IPS-20b (cell line): Measurements from ENCODE around the gene CRADD.
"Not testable (repeated sequence)": the region's sequence is repeated elsewhere in the genome, so short reads cannot be mapped to it uniquely, and the experiment has no call there.

Source experiments
- H3K27ac ChIP-seq: one replicate; pipeline ENCODE4 v1.5.1; 2013; ENCODE audit warnings: low read length
- H3K27me3 ChIP-seq: 2 replicates; pipeline ENCODE4 v1.6.1; 2013; ENCODE audit warnings: mild to moderate bottlenecking, low read length, inconsistent platforms; ENCODE audit not compliant: insufficient read depth
- H3K36me3 ChIP-seq: 2 replicates; pipeline ENCODE4 v1.6.1; 2013; ENCODE audit warnings: low read depth, mild to moderate bottlenecking, inconsistent platforms, low read length, moderate library complexity; ENCODE audit not compliant: insufficient read depth
- H3K4me1 ChIP-seq: 2 replicates; pipeline ENCODE4 v1.6.1; 2013; ENCODE audit warnings: mild to moderate bottlenecking, control low read depth, inconsistent platforms, low read length, moderate library complexity; ENCODE audit not compliant: insufficient read depth
- H3K4me3 ChIP-seq: 2 replicates; pipeline ENCODE4 v1.5.1; 2013; ENCODE audit warnings: mild to moderate bottlenecking, low read length, inconsistent platforms
- H3K9ac ChIP-seq: 2 replicates; pipeline ENCODE4 v1.6.1; 2013; ENCODE audit warnings: low read depth, mild to moderate bottlenecking, inconsistent platforms, low read length, moderate library complexity
- H3K9me3 ChIP-seq: 2 replicates; pipeline ENCODE4 v1.6.1; 2013; ENCODE audit warnings: mild to moderate bottlenecking, low read depth, low read length, inconsistent platforms; ENCODE audit not compliant: insufficient read depth

Gene CRADD

DNA sequence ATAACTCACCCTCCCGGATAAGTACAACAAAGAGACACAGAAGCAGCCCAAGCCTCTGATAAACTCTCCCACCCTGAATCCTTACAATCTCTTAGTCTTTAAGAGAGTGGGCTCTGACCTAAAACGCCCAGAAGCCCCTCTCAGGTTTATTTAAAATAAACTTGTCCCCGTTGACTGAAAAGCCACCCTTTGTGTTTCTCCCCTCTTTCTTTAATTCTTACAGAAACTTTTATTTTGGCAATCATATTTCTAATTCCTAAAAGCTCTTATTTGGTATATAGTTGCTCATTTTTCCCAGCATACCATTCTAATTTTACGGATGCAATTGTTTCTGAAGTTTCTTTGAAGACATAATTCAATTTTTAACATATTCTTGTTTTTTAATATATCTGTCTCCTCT is 249.1 kb downstream of the CRADD start:
- H3K27me3 ChIP-seq = no peaks in the 10 kb centered on the region
- H3K9ac ChIP-seq = no peak overlapping the region
- H3K4me1 ChIP-seq = no peaks in the 10 kb centered on the region
- H3K36me3 ChIP-seq = no peaks in the 10 kb centered on the region
- no peak overlapping the region for H3K4me3 ChIP-seq
- H3K9me3 ChIP-seq = peaks cover 19% of the 10 kb centered on the region
- no peak overlapping the region for H3K27ac ChIP-seq

GRCh38 chr12:93929081-93929480 is 251.9 kb downstream of the CRADD start:
- not testable (repeated sequence) for H3K4me1 ChIP-seq, H3K27ac ChIP-seq, H3K27me3 ChIP-seq, H3K36me3 ChIP-seq, H3K4me3 ChIP-seq, H3K9ac ChIP-seq
- peaks cover 19% of the 10 kb centered on the region for H3K9me3 ChIP-seq

DNA sequence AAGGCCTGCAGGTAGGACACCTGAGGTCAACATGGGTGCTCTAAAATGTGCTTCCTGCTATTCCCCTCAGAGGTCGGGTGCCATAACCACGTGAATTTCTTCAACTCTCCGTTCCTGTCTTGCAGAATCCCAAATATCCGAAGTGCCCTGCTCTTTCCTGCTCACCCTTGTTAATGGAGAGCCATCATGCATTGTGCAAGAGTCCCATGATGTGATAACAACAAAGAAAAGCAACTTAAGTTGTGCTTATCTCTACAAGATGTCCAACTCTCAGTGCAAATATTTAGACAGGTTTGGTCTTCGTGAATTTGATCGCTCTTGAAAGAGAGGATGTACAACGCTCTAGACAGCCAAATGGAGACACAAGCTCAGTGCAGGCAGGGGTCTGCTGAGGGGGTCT is 260.6 kb downstream of the CRADD start:
- H3K36me3 ChIP-seq = no peaks in the 10 kb centered on the region
- H3K27me3 ChIP-seq = no peaks in the 10 kb centered on the region
- no peak overlapping the region for H3K9ac ChIP-seq
- no peak overlapping the region for H3K27ac ChIP-seq
- no peak overlapping the region for H3K4me3 ChIP-seq
- peaks cover 15% of the 10 kb centered on the region; the same call in 1 of the 2 replicates for H3K9me3 ChIP-seq
- peaks cover 8% of the 10 kb centered on the region; the same call in 1 of the 2 replicates for H3K4me1 ChIP-seq

DNA sequence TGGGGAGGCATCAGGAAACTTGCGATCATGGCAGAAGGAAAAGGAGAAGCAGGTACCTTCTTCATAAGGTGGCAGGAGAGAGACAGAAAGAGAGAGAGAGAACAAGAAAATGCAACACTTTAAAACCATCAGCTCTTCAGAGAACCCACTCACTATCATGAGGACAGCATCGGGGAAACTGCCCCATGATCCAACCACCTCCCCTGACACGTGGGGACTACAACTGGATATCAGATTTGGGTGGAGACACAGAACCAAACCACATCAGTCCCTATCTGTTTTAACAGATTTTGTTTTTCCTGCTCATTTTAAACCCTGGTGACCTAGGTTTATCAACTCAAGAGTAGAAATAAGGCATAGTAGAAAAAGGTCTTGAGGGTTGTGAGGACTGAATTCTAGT is 261.1 kb downstream of the CRADD start:
- H3K4me3 ChIP-seq = no peak overlapping the region
- no peaks in the 10 kb centered on the region for H3K27me3 ChIP-seq
- no peak overlapping the region for H3K9ac ChIP-seq
- H3K27ac ChIP-seq = no peak overlapping the region
- H3K9me3 ChIP-seq = peaks cover 15% of the 10 kb centered on the region; the same call in 1 of the 2 replicates
- H3K36me3 ChIP-seq = no peaks in the 10 kb centered on the region
- peaks cover 8% of the 10 kb centered on the region; the same call in 1 of the 2 replicates for H3K4me1 ChIP-seq

DNA sequence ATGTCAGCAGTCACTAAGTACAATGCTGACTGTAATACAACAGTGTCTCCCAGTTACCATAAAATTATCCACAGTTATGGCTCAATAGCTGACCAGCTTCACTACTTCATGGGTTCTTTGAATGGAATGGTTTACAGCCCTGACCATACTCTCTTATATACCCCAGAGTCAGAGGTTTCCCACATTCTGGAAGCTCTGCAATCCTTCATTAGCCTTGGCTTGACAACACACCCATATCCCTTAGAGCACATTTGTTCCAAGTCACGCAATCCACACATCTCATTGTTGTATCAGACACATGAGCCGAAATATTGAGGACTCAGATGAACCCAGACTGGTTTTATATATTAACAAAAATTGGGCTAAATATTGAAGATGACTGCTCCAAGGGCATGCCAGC is 261.8 kb downstream of the CRADD start:
- H3K27me3 ChIP-seq = no peaks in the 10 kb centered on the region
- peaks cover 15% of the 10 kb centered on the region; the same call in 1 of the 2 replicates for H3K9me3 ChIP-seq
- no peak overlapping the region for H3K27ac ChIP-seq
- H3K36me3 ChIP-seq = no peaks in the 10 kb centered on the region
- H3K4me3 ChIP-seq = no peak overlapping the region
- H3K4me1 ChIP-seq = peaks cover 2% of the 10 kb centered on the region; the same call in 1 of the 2 replicates
- no peak overlapping the region for H3K9ac ChIP-seq

GRCh38 chr12:93939641-93940325 is 262.6 kb downstream of the CRADD start:
- Histone ChIP-seq H3K36me3 (no peaks in the 10 kb centered on the region), H3K4me3 (no peak overlapping the region), H3K27ac (no peak overlapping the region)

DNA sequence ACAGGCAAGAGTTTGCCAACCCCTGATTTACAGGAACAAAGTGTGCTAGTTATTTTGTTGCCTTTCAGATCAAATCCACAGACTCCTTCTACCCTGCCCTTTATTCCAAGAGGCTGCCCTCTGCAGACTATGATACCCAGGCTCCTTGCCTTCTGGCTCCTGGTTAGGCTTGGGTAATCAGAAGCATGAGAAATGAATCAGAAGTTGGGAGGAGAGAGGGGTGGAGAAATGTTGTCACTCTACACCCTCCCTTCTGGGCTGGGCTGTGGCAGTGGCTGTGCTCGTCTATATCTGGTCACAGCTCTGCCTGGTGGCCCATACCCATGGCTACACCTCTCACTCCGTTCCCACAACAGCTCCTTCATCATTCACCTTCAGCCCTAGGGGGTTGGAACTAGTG is 266.6 kb downstream of the CRADD start:
- H3K9ac ChIP-seq = no peak overlapping the region
- no peak overlapping the region for H3K27ac ChIP-seq
- H3K9me3 ChIP-seq = no peaks in the 10 kb centered on the region
- H3K27me3 ChIP-seq = no peaks in the 10 kb centered on the region
- H3K4me3 ChIP-seq = no peak overlapping the region
- H3K4me1 ChIP-seq = peaks cover 5% of the 10 kb centered on the region; the same call in 1 of the 2 replicates
- no peaks in the 10 kb centered on the region for H3K36me3 ChIP-seq

More at GRCh38 chr12:93939641-93940325, 262.6 kb downstream of the CRADD start:
- Histone ChIP-seq H3K9me3 (peaks cover 14% of the 10 kb centered on the region; the same call in 1 of the 2 replicates), H3K27me3 (no peaks in the 10 kb centered on the region), H3K4me1 (no peaks in the 10 kb centered on the region), H3K9ac (no peak overlapping the region)

DNA sequence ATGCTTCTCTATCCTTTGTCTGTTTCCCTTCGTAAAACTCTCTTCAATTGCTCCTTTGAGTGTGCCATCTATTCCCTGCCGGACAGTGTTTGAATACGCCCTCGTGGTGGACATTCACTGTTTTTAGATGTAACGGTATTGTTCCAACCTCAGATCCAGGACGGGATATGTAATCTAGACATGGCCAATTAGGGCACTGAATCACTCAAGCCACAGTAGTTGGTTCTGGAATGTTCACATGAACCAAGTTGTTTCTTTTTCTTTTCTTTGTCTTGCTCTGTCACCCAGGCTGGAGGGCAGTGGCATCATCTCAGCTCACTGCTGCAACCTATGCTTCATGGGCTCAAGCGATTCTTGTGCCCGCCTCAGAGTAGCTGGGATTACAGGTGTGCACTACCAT is 267.0 kb downstream of the CRADD start:
- Histone ChIP-seq H3K36me3 (no peaks in the 10 kb centered on the region), H3K4me3 (no peak overlapping the region), H3K9me3 (no peaks in the 10 kb centered on the region; the same call in 1 of the 2 replicates), H3K9ac (no peak overlapping the region), H3K27me3 (no peaks in the 10 kb centered on the region), H3K4me1 (peaks cover 5% of the 10 kb centered on the region; the same call in 1 of the 2 replicates), H3K27ac (no peak overlapping the region)
